COLO829 (cell line): Measurements from ENCODE around the gene GLRX2.

Experiments used
- DNase-seq: peaks from one replicate; pipeline ENCODE4 v3.0.0; 2012; ENCODE audit warnings: low spot score

The GLRX2 gene

DNA sequence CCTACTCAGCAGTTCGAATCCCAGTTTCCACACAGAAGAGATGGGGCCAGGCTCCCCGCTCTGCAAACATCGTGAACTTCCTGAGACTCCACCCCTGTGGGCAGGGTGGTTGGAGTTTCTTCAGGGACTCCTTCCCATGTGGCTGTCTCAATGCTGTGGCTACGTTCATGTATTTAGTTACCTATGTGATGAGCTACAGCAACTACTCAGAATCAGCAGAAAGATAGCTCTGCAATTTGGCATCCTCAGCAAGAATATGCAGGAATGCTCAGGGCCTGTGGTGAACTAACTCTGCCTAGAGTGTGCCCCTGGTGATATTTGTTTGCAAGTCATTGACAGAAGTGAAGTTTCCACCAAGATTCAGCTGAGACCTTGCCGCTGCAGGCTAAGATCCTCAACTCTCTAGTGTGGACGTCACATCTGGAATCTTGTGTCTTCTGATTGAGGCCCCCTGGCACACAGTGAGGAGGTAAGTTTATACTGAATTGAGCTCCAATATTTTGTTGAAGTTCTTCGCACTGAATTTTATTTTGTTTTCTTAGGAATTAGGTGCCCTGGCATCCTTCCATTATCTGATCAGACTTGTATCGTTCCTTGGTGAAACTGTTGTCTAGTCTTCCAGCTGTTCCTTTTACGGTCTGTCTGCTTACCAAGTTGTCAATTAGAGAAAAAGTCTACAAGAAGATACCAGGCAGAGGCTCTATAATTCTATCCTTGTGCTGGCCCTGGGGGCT lies 8.2 kb upstream of the GLRX2 start:
- DNase-seq = no peak

DNA sequence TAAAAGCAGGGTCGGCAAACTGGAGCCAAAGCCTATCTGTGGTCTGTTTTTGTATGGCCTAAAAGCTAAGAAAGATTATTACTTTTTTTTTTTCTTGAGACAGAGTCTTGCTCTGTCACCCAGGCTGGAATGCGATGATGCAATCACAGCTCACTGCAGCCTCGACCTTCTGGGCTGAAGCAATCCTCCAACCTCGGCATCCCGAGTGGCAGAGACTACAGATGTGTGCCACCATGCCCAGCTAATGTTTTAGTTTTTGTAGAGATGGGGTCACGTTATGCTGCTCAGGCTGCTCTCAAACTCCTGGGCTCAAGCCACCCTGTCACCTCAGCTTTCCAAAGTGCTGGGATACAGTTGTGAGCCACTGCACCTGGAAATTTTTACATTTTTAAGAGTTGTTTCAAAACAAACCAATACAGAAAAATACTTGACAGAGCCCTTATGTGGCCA lies 6.5 kb upstream of the GLRX2 start:
- no peak for DNase-seq

DNA sequence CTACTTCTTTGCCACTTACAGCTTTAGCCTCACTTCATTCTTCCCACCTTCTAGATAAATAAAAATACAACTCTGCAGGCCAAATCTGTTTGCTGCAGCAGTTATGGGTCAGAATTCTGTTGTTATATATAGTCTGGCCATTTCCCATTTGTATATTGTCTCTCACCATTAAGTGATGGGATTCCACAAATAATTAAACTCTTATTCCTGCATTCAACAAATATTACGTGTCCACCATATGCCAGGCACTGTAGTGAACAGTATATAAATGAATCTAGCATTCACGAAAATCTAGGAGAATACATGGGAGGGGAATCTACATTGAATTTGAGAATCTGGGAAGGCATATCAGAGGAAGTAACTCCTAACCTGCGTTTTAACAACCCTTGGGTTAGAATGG lies 5.7 kb upstream of the GLRX2 start:
- DNase-seq = no peak

DNA sequence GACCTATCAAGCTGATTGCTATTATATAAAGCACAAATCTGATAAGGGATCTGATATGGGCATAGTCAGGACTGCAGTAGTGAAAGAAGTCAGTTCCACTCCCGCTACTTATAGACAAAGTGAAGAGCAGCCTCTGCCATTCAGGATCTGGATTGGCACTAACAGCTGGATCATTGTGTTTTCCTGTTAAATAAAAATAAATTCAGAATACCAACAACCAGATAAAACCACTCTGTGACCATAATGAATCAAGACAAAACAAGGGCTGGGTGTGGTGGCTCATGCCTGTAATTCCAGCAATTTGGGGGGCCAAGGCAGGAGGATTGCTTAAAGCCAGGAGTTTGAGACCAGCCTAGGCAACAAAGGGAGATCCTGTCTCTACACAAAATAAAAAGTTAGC lies 5.0 kb upstream of the GLRX2 start:
- DNase-seq = no peak

DNA sequence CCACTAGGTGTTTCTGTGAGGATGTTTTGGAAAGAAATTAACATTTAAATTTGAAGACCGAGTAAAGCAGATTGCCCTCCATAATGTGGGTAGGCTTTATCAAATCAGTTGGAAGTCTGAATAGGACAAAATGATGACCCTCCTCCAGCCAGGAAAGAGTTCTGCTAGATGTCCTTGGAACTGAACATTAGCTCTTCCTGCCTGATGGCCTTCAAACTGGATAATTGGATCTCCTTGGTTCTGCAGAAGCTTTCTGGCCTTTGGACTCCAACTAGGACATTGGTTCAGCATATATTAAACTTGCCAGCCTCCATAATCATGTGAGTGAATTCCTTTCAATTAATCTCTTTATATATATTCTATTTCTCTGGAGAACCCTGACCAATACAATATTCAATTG lies 4.4 kb upstream of the GLRX2 start:
- DNase-seq = no peak

DNA sequence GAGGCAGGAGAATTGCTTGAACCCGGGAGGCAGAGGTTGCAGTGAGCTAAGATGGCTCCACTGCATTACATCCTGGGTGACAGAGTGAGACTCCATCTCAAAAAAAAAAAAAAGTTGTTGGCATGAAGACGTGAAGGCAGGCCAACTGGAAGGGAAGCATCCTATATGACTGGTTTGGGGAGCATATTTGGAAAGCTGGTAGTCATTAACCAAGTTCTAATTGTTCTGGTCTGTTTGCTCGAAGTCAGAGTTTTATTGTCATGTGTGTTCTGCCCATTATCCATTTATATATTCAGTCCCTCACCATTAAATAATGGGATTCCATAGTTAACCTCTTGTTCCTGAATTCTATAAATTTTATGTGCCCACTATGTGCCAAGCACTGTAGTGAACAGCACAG lies 3.3 kb upstream of the GLRX2 start:
- DNase-seq = no peak

GRCh38 chr1:193105821-193106177 lies 585 bp upstream of the GLRX2 start:
- DNase-seq = no peak

DNA sequence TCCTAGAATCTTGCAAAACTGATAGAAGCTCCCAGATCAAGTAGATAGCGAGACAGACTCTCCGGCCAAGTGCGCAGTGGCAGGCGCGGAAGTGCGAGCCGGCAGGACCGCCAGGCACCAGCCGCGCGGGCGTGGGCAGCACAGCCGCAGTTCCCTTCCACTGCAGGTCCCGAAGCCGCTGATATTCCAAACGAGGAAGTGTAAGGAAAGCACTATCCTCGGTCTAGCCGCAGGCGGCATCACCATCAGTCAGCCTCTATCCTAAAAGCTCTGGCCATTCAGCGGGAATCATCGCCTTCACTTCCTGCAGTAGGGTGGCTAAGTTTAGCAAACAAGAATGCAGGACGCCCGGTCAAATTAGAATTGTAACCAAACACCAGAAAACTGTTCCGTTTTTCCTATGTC lies 710 bp downstream of the GLRX2 start:
- DNase-seq = peak; percentile 70

- DNase-seq = no peak
Measured at GRCh38 chr1:193103759-193104501, 1.3 kb downstream of the GLRX2 start.

DNA sequence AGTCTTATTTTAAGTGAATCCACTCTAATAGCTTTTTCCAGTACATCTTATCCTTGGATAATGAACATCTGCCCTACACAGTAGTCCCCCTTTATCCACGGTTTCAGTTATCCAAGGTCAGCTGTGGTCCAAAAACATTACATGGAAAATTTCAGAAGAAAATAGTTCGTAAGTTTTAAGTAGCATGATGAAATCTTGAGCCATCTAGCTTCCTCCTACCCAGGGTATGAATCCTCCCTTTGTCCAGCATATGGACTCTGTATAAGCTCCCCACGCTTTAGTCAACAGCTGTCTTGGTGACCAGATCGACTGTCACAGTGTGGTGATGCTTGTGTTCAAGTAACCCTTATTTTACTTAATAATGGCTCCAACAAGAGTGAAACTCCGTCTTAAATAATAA lies 2.6 kb downstream of the GLRX2 start:
- DNase-seq = no peak

DNA sequence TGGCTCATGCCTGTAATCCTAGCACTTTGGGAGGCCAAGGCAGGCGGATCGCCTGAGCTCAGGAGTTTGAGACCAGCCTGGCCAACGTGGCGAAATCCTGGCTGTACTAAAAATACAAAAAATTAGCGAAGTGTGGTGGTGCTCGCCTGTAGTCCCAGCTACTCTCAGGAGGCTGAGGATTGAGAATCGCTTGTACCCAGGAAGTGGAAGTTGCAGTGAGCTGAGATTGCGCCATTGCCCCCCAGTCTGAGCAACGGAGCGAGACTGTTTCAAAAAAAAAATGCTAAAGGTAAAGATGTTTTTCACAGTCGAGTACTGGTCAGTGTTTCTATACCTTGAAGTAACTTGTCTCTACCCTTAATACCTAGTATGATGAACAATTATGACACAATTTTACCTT lies 11.1 kb downstream of the GLRX2 start:
- no peak for DNase-seq

DNA sequence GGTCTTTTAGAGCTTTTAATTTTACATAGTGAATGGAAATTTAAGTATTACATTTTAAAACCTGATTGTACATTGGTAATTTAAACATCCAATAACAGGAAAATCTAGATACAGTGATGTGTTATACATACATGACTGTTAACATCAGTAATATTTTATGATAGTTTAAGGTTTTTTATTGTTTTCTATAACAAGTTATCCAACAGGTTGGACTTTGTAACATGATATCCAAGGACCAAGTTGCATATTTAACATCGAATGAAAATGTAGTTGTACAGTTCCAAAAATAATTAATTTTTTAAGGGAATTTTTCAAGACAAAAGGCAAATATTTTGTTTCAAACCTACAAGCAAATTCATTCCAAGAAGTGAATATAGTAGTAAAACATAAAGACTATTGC lies 14.3 kb downstream of the GLRX2 start:
- DNase-seq = no peak

DNA sequence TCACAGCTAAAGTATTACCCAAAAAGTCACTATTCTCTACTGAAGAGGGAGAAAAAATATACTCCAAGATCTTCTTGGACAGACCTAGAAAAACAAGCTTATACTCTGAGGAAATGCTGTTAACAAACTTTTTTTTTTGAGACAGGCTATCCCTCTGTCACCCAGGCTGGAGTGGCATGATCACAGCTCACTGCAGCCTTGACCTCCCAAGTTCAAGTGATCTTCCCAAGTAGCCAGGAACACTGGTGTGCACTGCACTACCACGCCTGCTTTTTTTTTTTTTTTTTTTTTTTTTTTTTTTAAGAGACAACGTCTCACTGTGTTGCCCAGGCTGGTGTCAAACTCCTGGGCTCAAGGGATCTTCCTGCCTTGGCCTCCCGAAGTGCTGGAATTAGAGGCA lies 17.3 kb downstream of the GLRX2 start:
- no peak for DNase-seq

GRCh38 chr1:193086342-193086741 lies 18.9 kb downstream of the GLRX2 start:
- no peak for DNase-seq

DNA sequence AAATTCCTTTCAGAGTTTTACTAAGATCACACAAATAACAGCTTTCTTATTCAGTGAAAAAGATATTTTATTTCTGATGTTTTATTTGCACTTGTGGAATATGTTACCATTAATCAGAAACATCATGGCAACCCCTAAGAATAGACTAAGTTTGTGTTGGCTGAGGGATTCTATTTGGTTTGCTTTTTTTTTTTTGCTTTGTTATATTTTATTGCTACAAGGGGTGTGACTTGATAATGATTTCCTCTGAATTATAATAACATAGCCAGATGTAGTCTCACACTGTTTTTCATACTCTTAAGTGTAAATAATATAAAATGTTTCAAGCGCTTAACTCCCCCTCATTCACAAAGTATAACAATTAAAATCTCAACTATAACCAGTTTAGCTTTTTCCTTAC lies 20.0 kb downstream of the GLRX2 start:
- no peak for DNase-seq

DNA sequence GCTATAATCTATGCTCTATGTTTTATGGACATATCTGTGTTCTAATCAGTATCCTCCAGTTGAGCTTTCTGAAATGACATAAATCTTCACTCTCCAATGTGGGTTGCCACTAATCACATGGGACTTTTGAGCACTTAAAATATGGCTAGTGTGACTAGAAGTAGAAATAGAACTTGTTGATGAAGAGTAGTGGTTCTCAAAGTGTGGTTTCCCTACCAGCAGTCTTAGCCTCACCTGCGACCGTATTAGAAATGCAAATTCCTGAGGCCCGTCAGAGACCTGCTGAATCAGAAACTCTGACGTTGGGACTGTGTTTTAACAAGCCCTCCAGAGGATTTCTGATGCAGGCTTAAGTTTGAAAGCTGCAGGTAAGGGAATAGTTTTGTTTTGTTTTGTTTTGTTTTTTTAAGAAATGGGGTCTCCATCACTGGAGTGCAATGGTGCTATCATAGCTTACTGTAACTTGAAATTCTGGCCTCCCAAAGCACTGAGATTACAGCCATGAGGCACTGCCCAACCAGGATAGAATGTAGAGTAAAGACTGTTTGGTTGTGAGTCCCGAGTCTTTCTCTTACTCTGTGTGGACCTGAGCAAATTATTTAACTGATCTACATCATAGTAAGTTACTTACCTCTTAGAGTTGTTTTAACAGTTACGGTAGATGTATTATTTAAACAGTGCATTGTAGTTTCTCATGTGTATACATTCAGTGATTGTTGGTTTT lies 21.7 kb downstream of the GLRX2 start:
- no peak for DNase-seq

GRCh38 chr1:193079187-193079586 lies 26.0 kb downstream of the GLRX2 start:
- no peak for DNase-seq

GRCh38 chr1:193077991-193078390 lies 27.2 kb downstream of the GLRX2 start:
- no peak for DNase-seq

- DNase-seq = no peak
Measured at GRCh38 chr1:193070942-193071341, 34.3 kb downstream of the GLRX2 start.

- no peak for DNase-seq
Measured at GRCh38 chr1:193070386-193070753, 34.8 kb downstream of the GLRX2 start.

GRCh38 chr1:193069748-193070385 lies 35.3 kb downstream of the GLRX2 start:
- DNase-seq = peak; percentile 40

GRCh38 chr1:193068013-193068412 lies 37.2 kb downstream of the GLRX2 start:
- no peak for DNase-seq

GRCh38 chr1:193066606-193067005 lies 38.6 kb downstream of the GLRX2 start:
- no peak for DNase-seq
